Measurements from ENCODE around the gene EXT2.

The EXT2 gene

DNA sequence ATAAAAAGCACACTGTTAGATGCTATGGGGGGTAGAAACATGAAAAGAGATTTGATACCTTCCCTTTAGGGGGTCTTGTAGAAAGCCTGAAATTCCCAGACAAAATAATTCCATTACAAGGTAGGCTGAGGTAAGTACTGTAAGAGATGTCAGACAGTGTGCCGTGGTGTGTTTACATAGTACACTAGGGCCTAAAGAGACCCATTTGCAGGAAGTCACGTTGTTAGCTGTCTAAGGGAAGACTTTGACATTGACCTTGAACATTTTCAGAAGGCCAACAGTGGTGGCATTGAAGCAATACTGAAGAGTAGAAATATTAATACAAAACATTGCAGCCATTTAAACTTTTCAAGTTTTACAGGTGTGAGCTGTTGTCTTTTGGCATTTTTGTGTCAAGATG, 30.8 kb downstream of the EXT2 start:
- ATAC-seq, result no peak
- TF ChIP-seq ZNF8 (CRISPR knock-in tag; IDR thresholded peaks at IDR 0.05), result no peak

DNA sequence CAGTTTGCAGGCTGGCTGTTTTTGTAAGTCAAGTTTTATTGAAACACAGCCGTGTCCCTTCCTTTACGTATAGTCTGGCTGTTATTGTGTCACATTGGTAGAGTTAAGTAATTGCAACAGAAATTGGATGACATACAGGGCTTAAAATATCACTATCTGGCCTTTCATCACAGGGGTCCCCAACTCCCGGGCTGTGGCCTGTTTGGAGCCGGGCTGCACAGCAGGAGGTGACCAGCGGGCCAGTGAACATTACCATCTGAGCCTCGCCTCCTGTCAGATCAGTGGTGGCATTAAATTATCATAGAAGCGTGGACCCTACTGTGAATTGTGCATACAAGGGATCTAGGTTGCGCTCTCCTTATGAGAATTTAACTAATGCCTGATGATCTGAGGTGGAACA, 31.7 kb downstream of the EXT2 start:
- no peak for ATAC-seq
- TF ChIP-seq ESRRG (CRISPR knock-in tag; IDR thresholded peaks at IDR 0.05), result no peak
- TF ChIP-seq ISL1 (CRISPR knock-in tag; IDR thresholded peaks at IDR 0.05), result no peak
- no peak for TF ChIP-seq PATZ1 (CRISPR knock-in tag; IDR thresholded peaks at IDR 0.05; ENCODE audit: borderline replicate concordance)
- no peak for TF ChIP-seq OSR1 (CRISPR knock-in tag; IDR thresholded peaks at IDR 0.05)
- TF ChIP-seq, protein P1, sequence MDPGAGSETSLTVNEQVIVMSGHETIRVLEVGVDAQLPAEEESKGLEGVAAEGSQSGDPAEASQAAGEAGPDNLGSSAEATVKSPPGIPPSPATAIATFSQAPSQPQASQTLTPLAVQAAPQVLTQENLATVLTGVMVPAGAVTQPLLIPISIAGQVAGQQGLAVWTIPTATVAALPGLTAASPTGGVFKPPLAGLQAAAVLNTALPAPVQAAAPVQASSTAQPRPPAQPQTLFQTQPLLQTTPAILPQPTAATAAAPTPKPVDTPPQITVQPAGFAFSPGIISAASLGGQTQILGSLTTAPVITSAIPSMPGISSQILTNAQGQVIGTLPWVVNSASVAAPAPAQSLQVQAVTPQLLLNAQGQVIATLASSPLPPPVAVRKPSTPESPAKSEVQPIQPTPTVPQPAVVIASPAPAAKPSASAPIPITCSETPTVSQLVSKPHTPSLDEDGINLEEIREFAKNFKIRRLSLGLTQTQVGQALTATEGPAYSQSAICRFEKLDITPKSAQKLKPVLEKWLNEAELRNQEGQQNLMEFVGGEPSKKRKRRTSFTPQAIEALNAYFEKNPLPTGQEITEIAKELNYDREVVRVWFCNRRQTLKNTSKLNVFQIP (CRISPR knock-in tag; IDR thresholded peaks at IDR 0.05; ENCODE audit: borderline replicate concordance, low read depth), result no peak
- TF ChIP-seq, protein P2, sequence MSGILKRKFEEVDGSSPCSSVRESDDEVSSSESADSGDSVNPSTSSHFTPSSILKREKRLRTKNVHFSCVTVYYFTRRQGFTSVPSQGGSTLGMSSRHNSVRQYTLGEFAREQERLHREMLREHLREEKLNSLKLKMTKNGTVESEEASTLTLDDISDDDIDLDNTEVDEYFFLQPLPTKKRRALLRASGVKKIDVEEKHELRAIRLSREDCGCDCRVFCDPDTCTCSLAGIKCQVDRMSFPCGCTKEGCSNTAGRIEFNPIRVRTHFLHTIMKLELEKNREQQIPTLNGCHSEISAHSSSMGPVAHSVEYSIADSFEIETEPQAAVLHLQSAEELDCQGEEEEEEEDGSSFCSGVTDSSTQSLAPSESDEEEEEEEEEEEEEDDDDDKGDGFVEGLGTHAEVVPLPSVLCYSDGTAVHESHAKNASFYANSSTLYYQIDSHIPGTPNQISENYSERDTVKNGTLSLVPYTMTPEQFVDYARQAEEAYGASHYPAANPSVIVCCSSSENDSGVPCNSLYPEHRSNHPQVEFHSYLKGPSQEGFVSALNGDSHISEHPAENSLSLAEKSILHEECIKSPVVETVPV (CRISPR knock-in tag; IDR thresholded peaks at IDR 0.05), result no peak
- no peak for TF ChIP-seq ARNTL (CRISPR knock-in tag; IDR thresholded peaks at IDR 0.05; ENCODE audit: borderline replicate concordance, low read depth)
- TF ChIP-seq RARB (CRISPR knock-in tag; IDR thresholded peaks at IDR 0.05), result no peak
- no peak for TF ChIP-seq CSDC2 (CRISPR knock-in tag; IDR thresholded peaks at IDR 0.05)
- no peak for TF ChIP-seq GLIS3 (CRISPR knock-in tag; IDR thresholded peaks at IDR 0.05)
- no peak for TF ChIP-seq PPARA (CRISPR knock-in tag; IDR thresholded peaks at IDR 0.05; ENCODE audit: borderline replicate concordance)

DNA sequence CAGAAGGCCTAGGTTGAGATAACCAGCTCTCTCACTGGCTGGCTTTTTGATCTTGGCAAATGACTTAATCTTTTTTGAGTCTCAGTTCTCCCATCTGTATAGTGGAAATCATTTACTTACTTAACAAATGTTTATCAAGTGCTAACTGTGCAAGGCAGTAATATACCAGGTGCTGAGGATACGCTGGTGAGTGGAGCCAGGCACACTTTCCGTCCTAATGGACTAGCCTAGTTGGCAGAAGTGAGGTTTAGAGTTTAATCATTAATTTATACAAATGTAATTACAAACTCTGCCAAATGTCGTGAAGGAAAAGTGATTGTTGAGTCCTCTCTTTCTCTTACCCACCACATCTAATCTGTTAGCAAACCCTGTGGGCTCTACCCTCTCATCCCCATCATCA, 33.3 kb downstream of the EXT2 start:
- no peak for ATAC-seq

GRCh38 chr11:44130751-44131150, 35.3 kb downstream of the EXT2 start:
- no peak for ATAC-seq
- TF ChIP-seq BACH2 (CRISPR knock-in tag; IDR thresholded peaks at IDR 0.05; ENCODE audit: borderline replicate concordance) (no peak), CSDC2 (CRISPR knock-in tag; IDR thresholded peaks at IDR 0.05) (no peak), OSR1 (CRISPR knock-in tag; IDR thresholded peaks at IDR 0.05) (no peak), TSHZ2 (CRISPR knock-in tag; IDR thresholded peaks at IDR 0.05) (no peak), ARNTL (CRISPR knock-in tag; IDR thresholded peaks at IDR 0.05; ENCODE audit: borderline replicate concordance, low read depth) (no peak), TOX (CRISPR knock-in tag; IDR thresholded peaks at IDR 0.05; ENCODE audit: borderline replicate concordance) (no peak), ZNF70 (CRISPR knock-in tag; IDR thresholded peaks at IDR 0.05) (no peak)
- TF ChIP-seq, protein P1 (CRISPR knock-in tag; IDR thresholded peaks at IDR 0.05; ENCODE audit: borderline replicate concordance, low read depth), result no peak
- TF ChIP-seq, protein P3, sequence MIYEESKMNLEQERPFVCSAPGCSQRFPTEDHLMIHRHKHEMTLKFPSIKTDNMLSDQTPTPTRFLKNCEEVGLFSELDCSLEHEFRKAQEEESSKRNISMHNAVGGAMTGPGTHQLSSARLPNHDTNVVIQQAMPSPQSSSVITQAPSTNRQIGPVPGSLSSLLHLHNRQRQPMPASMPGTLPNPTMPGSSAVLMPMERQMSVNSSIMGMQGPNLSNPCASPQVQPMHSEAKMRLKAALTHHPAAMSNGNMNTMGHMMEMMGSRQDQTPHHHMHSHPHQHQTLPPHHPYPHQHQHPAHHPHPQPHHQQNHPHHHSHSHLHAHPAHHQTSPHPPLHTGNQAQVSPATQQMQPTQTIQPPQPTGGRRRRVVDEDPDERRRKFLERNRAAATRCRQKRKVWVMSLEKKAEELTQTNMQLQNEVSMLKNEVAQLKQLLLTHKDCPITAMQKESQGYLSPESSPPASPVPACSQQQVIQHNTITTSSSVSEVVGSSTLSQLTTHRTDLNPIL (CRISPR knock-in tag; IDR thresholded peaks at IDR 0.05; ENCODE audit: low read depth), result no peak
- TF ChIP-seq, protein P2 (CRISPR knock-in tag; IDR thresholded peaks at IDR 0.05), result no peak

More for the DNA sequence above, 33.3 kb downstream of the EXT2 start:
- no peak for TF ChIP-seq PPARA (CRISPR knock-in tag; IDR thresholded peaks at IDR 0.05; ENCODE audit: borderline replicate concordance)
- TF ChIP-seq, protein P3 (CRISPR knock-in tag; IDR thresholded peaks at IDR 0.05; ENCODE audit: low read depth), result no peak
- TF ChIP-seq, protein P1 (CRISPR knock-in tag; IDR thresholded peaks at IDR 0.05; ENCODE audit: borderline replicate concordance, low read depth), result no peak
